ENCODE results near the gene FOXP1.
A peak's percentile ranks its signal among the peaks of the same experiment; 100 is the strongest.

FOXP1 gene

GRCh38 chr3:71211083-71211482 lies 372.4 kb downstream of the FOXP1 start:
- no peak for DNase-seq (ENCODE audit: low read depth in 2 of 2)

GRCh38 chr3:71210257-71211007 lies 373.1 kb downstream of the FOXP1 start:
- no peak for DNase-seq (ENCODE audit: low read depth in 2 of 2)

GRCh38 chr3:71208211-71209095 lies 375.1 kb downstream of the FOXP1 start:
- no peak for DNase-seq (ENCODE audit: low read depth in 2 of 2)

- no peak for DNase-seq (ENCODE audit: low read depth in 2 of 2)
These were observed 375.9 kb downstream of the FOXP1 start for GRCh38 chr3:71207632-71208031.

GRCh38 chr3:71206305-71207165 lies 377.0 kb downstream of the FOXP1 start:
- no peak for DNase-seq (ENCODE audit: low read depth in 2 of 2)

GRCh38 chr3:71203727-71204488 lies 379.6 kb downstream of the FOXP1 start:
- no peak for DNase-seq (ENCODE audit: low read depth in 2 of 2)

- DNase-seq (ENCODE audit: low read depth in 2 of 2): no peak
These were observed 380.5 kb downstream of the FOXP1 start for GRCh38 chr3:71202848-71203533.

- DNase-seq (ENCODE audit: low read depth in 2 of 2): peak; percentile 36 to 38
These were observed 381.6 kb downstream of the FOXP1 start for GRCh38 chr3:71201939-71202338.

- no peak for DNase-seq (ENCODE audit: low read depth in 2 of 2)
These were observed 385.5 kb downstream of the FOXP1 start for GRCh38 chr3:71197841-71198565.

- peak; percentile 70 to 72 for DNase-seq (ENCODE audit: low read depth in 2 of 2)
These were observed 388.0 kb downstream of the FOXP1 start for GRCh38 chr3:71195492-71195891.

GRCh38 chr3:71194785-71195184 lies 388.7 kb downstream of the FOXP1 start:
- no peak for DNase-seq (ENCODE audit: low read depth in 2 of 2)

GRCh38 chr3:71191031-71191482 lies 392.5 kb downstream of the FOXP1 start:
- no peak for DNase-seq (ENCODE audit: low read depth in 2 of 2)

GRCh38 chr3:71189480-71189879 lies 394.0 kb downstream of the FOXP1 start:
- DNase-seq (ENCODE audit: low read depth in 2 of 2): no peak

GRCh38 chr3:71187715-71188114 lies 395.8 kb downstream of the FOXP1 start:
- DNase-seq (ENCODE audit: low read depth in 2 of 2): no peak

- no peak for DNase-seq (ENCODE audit: low read depth in 2 of 2)
These were observed 396.7 kb downstream of the FOXP1 start for GRCh38 chr3:71186801-71187200.

- DNase-seq (ENCODE audit: low read depth in 2 of 2): peak in 1 of 2 experiments; percentile 30
These were observed 397.6 kb downstream of the FOXP1 start for GRCh38 chr3:71185733-71186455.

GRCh38 chr3:71184252-71184651 lies 399.3 kb downstream of the FOXP1 start:
- DNase-seq (ENCODE audit: low read depth in 2 of 2): no peak

GRCh38 chr3:71183549-71183948 lies 400.0 kb downstream of the FOXP1 start:
- DNase-seq (ENCODE audit: low read depth in 2 of 2): no peak

GRCh38 chr3:71180524-71180923 lies 403.0 kb downstream of the FOXP1 start:
- DNase-seq (ENCODE audit: low read depth in 2 of 2): no peak
